Stimulated activated naive CD8-positive, alpha-beta T cell treated with anti-CD3 and anti-CD28 coated beads, Interleukin-15, Interleukin-2, amounts not matched to agents 100 U/mL and 50 U/mL, for 24 hours (primary cell): ENCODE results near the gene KRT84.
"Not testable (repeated sequence)": the region's sequence is repeated elsewhere in the genome, so short reads cannot be mapped to it uniquely, and the experiment has no call there.

ENCODE experiments used
- ATAC-seq: fragments of 150-1000 bp; cut with Tn5 transposase; one replicate; pipeline ENCODE4 v1.10.0; 2021
- DNase-seq: peaks from one replicate; pipeline ENCODE4 v3.0.0; 2021

Gene KRT84

DNA sequence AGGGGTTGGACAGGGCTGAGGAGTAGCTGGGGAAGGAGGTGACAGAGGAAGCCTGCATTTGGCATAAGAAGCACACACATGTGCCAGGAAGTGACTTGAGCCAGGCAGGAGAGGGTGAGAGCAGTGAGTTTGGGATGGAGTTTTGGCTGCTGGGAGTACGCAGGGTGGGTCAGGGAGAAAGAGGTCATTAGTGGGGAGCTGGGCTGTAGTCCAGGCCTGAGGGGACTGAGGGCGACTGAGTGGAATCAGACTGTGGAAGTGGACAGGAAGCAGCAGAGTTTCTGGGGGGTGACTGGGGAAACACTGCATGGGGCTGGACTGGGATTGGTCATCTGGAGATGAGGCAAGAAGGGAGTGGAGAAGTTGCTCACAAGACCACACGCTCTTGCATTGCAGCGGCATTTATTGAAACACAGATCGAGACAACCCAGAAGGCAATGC lies 25.8 kb downstream of the KRT84 start:
- ATAC-seq (no peak), DNase-seq (no peak)

DNA sequence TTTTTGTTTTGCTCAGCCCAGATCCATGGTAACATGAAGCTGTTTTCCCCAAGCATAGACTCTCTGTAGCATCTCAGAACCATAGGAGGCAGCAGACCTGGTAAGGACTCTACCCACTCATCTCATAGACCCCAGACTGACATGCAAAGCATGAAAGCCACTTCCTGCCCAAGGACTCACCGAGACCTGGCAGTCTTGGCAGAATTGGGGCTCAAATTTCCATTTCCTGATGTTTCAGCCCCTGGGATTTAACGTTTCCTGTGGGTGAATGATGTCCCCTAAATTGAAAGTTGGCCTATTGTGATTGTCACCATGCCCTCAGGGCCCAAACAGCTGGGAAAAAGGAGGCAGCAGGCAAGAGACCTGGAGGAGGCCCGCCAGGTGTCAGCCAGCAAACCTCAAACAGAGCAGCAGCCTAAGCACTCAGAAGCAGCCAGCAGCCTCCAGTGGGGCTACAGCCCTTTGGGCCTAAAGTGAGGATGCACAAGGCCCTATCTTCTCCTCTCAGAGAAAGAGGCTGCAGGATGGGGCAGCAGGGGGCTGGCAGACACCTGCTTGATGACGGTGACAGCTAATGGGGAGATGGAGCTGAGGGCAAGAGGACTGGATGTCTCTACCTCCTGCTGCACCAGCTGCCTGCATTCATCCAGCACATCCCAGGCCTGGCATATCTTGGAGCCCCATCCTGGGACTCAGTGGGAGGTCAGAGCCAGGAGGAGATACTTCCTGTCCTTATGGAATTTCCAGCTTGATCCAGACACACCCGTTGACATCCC lies 26.7 kb downstream of the KRT84 start:
- DNase-seq (peak; percentile 33), ATAC-seq (peak; percentile 89)

DNA sequence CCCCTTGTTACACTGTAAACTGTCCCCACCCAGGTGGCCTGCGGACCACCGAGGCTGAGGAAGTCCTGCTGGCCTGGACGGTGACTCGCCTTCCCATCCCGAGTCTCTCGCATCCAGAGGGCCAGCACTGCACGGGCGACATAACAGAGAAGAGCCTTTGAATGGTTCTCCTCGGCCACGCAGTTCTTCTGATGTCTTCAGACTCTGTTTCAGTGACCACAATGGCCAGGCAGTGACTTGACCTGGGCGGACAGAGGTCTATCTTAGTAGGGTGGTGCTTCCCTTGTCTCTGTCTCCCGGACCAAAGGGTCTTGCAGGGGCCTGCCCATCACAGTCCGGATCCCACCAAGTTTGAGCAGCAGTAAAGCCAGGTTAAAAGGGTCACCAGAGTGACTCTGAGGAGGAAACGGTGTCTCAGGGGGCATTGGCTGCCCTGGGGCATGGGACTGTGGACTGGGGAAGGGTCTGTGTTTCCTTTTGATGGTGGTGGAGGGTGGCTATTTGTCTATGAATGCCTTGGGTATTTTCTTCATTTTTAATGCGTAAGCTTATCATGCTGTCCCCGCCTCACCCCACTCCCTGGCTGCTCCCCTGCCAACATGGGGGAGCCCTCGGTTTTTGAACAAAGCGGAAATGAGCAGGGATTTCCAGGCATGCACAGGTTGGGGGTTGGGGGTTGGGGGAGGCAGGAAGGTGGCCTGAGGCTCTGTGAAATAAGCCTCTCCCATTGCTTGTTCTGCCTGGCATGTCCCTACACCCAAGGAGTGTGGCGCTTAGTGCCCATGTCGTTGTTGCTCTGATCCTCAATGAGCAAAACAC lies 28.5 kb downstream of the KRT84 start:
- ATAC-seq: no peak
- DNase-seq: no peak

DNA sequence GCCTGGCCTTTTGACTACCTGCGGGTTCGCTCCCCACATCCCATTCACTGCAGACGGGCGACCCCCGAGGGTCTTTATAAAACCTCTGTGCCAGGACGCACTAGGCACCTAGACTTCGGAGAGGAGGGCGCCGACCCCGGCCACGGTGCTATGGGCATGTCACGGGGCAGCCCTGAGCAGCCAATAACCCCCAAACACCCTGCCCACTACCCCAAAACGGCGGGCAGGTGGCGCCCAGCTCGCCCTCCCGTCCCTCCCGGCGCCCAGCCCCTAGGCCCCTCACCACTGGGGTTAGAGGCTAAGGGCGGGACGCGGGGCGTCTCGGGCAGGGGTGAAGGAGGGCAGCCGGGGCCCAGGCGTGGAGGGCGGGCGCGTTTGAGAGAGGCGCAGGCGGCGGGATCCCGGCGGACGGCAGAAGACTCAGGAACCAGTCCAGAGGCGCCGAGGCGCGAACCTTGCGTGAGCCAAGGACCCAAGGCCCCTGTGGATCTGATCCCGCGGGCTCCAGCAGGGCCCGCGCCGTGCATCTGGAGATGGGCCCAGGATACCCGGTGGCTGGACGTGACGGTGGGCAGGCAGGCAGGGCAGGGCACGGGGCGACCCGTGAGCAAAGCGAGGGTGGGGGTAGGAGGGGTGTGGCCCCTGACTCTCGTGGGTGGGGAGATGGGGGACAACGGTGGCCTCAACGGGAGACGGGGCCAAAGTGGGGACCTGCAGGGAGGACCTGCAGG lies 29.3 kb downstream of the KRT84 start:
- DNase-seq: no peak
- no peak for ATAC-seq

GRCh38 chr12:52355176-52355575 lies 30.3 kb downstream of the KRT84 start:
- ATAC-seq: no peak

GRCh38 chr12:52354200-52354599 lies 31.3 kb downstream of the KRT84 start:
- no peak for DNase-seq
- ATAC-seq: no peak

More at GRCh38 chr12:52355176-52355575, 30.3 kb downstream of the KRT84 start:
- no peak for DNase-seq

DNA sequence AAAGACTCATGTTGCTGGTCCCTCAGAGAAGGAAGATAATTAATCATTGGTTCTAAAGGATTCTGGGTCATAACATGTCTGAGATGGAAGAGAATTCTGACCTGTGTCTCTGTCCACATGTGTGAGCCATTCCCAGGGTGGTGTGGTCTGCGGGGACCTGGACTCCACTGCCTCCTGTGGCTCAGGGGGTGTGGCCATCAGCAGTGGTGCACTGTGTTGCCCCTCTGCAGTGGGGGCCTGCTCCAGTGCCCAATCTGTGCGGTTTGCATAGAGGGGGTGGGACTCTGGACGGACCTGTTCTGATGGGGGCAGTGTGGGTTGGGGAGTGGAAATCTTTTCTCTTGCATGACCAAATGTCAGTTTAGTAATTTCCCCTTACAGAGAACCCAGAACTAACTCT lies 31.7 kb downstream of the KRT84 start:
- DNase-seq (no peak), ATAC-seq (no peak)

- no peak for ATAC-seq
- DNase-seq: no peak
Observed at GRCh38 chr12:52352951-52353350, 32.5 kb downstream of the KRT84 start.

DNA sequence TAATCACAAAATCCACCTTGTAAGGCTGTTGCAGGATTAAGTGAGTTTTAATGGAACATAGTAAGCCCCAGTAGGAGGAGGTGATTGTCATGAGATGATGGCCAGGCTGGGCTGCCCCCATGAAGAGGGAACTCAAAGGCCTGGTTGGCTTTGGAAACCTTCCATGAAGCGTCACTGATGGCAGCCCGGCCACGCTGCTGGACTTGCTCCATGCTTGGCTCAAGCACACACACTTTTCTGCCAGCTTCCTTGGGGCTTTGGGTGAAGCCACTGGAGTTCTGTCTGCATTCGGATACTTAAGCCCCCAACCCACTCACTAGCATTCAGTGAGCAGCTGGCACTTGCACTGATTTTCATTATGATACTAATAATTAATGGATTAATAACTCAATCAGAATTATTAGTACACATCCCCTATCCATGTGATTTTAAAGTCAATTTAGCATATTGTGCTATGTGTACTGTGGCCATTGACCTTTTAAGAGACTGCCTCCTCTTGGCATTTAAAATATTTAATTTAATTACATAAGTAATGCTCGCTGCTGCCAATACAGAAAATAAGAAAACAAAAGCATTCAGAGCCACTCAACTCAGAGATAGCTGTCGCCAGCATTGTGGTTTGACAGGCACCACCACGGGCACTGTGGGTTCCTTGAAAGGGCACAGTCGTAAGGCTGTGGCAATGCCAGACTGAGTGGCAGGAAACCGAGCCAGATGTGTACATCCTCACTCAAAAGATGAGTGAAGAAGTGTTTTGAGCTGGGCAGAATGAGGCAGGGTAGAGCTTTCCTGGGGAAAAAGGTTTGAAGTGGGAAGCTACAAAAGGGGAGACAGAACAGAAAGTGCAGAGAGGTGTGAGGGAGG lies 34.0 kb downstream of the KRT84 start:
- ATAC-seq: peak; percentile 75
- DNase-seq: peak; percentile 47

DNA sequence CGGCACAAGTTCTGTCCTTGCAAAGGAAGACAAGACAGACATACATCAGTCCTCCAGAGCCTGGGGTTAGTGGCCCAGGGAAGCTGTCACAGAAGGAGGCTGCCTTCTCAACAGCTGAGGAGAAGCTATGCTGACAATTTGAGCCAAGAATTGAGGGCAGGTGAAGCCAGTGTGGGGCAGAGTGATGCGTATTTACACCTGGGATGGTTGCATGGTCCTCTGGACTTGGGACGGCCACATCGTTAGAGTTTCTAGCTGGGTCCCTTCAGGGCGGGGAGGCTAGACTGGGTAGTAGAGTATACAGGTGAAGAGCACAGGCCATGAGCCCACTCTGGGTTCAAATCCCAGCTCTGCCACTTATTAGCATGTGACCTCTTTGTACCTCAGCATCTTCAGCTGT lies 34.7 kb downstream of the KRT84 start:
- no peak for DNase-seq
- ATAC-seq: no peak

GRCh38 chr12:52350021-52350620 lies 35.3 kb downstream of the KRT84 start:
- no peak for DNase-seq
- ATAC-seq: no peak

- ATAC-seq (no peak), DNase-seq (no peak)
Observed at GRCh38 chr12:52349196-52349595, 36.3 kb downstream of the KRT84 start.

DNA sequence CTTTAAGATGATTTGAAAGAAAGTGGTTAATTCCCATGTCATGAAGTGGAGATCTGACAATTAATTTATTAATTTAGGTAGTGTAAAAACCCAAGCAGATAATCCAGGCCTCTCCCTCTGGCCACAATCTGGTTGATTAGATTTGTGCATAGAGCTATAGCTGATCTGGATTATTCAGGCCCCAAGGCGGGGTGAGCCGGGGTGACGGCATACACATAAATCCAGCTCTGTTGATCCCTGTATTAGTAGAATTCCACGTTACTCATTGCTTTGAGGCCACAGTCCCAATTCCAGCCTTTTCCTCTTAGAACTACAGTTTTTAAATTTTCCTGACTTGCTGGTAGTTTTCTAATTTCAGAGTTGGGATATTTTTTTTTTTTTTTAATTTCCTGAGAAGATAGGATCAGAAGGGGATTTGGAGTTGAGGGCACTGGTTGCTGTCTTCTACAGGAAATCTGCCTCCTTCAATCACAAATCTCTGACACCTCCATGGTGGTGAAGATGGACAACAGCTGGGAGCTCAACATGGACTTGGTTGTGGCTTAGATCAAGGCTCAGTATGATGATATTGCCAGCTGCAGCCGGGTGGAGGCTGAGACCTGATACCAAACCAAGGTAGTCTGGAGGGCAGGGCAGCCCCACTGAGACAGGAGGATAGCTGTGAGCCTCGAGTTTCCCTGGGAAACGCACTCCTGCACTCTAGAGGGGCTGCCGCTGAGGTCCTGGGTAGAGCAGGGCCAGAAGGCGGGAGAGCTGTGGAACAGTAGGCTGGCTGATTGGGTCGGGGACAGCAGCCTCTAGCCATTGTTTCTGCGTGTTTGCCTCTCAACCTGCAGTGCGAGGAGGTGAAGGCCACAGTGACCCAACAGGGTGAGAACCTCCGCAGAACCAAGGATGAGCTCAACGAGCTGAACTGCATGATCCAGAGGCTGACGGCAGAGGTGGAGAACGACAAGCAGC lies 37.6 kb downstream of the KRT84 start:
- ATAC-seq: no peak
- DNase-seq: no peak

- DNase-seq: no peak
- no peak for ATAC-seq
Observed at GRCh38 chr12:52347016-52347415, 38.4 kb downstream of the KRT84 start.

- DNase-seq: no peak
- ATAC-seq: no peak
Observed at GRCh38 chr12:52346593-52346992, 38.9 kb downstream of the KRT84 start.

DNA sequence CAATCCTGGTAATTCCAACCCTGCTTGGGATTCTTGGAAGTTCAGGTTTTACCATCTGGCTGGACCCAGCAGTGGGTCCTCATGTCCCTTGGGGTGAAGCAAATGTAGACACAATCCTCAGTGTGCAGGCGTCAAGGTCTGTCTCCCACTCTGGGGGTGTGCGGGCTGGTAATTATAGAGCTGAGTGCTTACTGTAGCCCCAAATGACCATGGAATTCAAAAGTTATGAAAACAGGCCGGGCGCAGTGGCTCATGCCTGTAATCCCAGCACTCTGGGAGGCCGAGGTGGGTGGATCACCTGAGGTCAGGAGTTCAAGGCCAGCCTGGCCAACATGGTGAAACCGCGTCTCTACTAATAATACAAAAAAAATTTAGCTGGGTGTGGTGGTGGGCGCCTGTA lies 40.4 kb downstream of the KRT84 start:
- not testable (repeated sequence) for ATAC-seq, DNase-seq

- DNase-seq: no peak
- ATAC-seq: no peak
Observed at GRCh38 chr12:52344111-52344510, 41.3 kb downstream of the KRT84 start.

GRCh38 chr12:52343550-52343949 lies 41.9 kb downstream of the KRT84 start:
- ATAC-seq: no peak
- no peak for DNase-seq

DNA sequence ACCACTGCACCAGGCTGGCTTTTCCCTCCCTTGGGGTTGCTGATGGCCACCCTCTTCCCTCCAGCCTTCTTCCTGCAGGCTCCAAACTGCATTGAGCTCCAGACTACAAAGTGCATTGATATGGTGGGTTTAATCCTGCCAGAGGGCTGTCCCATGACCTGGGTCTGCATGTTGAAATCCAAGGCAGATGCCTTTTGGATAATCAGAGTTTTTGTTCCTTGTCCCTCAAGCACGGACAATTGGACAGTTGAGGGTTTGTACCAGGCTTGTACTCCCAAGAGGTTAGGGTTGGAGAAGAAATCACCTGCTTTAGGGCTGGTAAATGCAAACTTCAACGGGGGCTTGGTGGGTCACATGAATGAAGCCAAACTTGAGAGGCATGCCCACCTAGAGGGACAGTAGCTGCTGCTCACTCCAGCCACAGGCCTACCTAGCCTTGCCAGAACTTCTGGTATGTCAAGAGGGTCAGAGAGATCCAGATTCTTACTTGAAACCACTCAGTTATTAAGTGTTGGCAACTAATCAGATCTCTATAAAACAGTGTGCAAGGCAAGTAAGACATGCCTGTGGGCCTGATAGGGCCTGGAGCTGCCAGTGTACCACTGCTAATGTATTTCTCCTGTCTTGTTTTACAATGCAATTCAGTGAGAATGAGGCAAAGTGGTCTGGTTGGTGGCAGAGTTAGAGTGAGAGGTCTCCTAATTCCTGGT lies 42.5 kb downstream of the KRT84 start:
- ATAC-seq (no peak), DNase-seq (no peak)
